AG09319 (cell line): ENCODE measurements around the gene SLC16A4.

ENCODE experiments used
- DNase-seq: peaks from one replicate; pipeline ENCODE4 v3.0.0-alpha.2; 2010; ENCODE audit warnings: low read depth; ENCODE audit errors: extremely low read depth
- CTCF ChIP-seq: IDR thresholded peaks from 2 replicates; pipeline ENCODE4 v1.5.1; 2011; ENCODE audit warnings: low read depth, mild to moderate bottlenecking, inconsistent platforms, low read length, moderate library complexity

Gene SLC16A4

GRCh38 chr1:110321846-110322245 is 69.0 kb downstream of the SLC16A4 start:
- no peak for TF ChIP-seq CTCF
- DNase-seq = no peak

- TF ChIP-seq CTCF = no peak
- no peak for DNase-seq
Observed at GRCh38 chr1:110321045-110321444, 69.8 kb downstream of the SLC16A4 start.

GRCh38 chr1:110320168-110320518 is 70.7 kb downstream of the SLC16A4 start:
- no peak for DNase-seq
- TF ChIP-seq CTCF = no peak

GRCh38 chr1:110319332-110320167 is 71.3 kb downstream of the SLC16A4 start:
- no peak for DNase-seq

GRCh38 chr1:110318046-110318445 is 72.8 kb downstream of the SLC16A4 start:
- DNase-seq = no peak
- TF ChIP-seq CTCF = no peak

More at GRCh38 chr1:110319332-110320167, 71.3 kb downstream of the SLC16A4 start:
- no peak for TF ChIP-seq CTCF

- DNase-seq = no peak
- TF ChIP-seq CTCF = no peak
Observed at GRCh38 chr1:110316735-110317134, 74.1 kb downstream of the SLC16A4 start.
